Ishikawa (cell line): ENCODE results near the gene DGKZ.

ENCODE experiments used
- CEBPB ChIP-seq: IDR thresholded peaks from 2 replicates; pipeline ENCODE4 v1.6.1; 2012
- EP300 ChIP-seq: IDR thresholded peaks from 2 replicates; pipeline ENCODE4 v1.6.1; 2012; ENCODE audit warnings: borderline replicate concordance
- FOXM1 ChIP-seq: IDR thresholded peaks from 2 replicates; pipeline ENCODE4 v1.6.1; 2012; ENCODE audit warnings: low read depth, borderline replicate concordance
- RAD21 ChIP-seq: IDR thresholded peaks from 2 replicates; pipeline ENCODE4 v1.6.1; 2012; ENCODE audit warnings: low read depth
- TAF1 ChIP-seq: IDR thresholded peaks from 2 replicates; pipeline ENCODE4 v1.6.1; 2012; ENCODE audit warnings: low read depth, mild to moderate bottlenecking
- TCF12 ChIP-seq: IDR thresholded peaks from 2 replicates; pipeline ENCODE4 v1.6.1; 2012; ENCODE audit warnings: low read depth
- TEAD4 ChIP-seq: IDR thresholded peaks from 2 replicates; pipeline ENCODE4 v1.6.1; 2012
- YY1 ChIP-seq: IDR thresholded peaks from 2 replicates; pipeline ENCODE4 v1.6.1; 2012; ENCODE audit warnings: low read depth
- ZBTB7A ChIP-seq: IDR thresholded peaks from 2 replicates; pipeline ENCODE4 v1.6.1; 2012; ENCODE audit warnings: low read depth
- TF ChIP-seq, protein P1 (sequence below): IDR thresholded peaks from 2 replicates; pipeline ENCODE4 v1.6.1; 2012; ENCODE audit warnings: low read depth, mild to moderate bottlenecking
- TF ChIP-seq, protein P2 (sequence below): IDR thresholded peaks from 2 replicates; pipeline ENCODE4 v1.6.1; 2012

DNA sequence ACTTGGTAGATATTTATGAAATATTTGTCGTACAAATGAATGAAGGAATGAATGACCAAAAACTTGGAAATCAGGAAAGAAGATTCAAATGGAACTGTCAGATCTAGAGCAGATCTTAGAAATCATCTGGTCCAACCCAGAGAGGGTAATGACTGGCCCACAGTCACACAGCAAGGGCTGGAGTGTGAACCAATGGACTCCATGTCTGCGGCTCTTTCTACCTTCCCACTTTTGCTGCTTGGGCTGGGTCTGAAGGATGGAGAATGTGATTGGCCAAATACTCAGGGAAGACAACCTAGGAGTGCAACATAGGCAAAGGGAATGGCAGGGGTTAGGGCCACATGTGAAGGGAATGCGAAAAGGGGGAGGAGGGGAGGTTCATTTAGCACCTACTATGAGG lies 5.8 kb upstream of the DGKZ start:
- no peak for TF ChIP-seq EP300
- no peak for TF ChIP-seq FOXM1
- TF ChIP-seq TAF1: no peak
- TF ChIP-seq TCF12: no peak
- TF ChIP-seq, protein P1, sequence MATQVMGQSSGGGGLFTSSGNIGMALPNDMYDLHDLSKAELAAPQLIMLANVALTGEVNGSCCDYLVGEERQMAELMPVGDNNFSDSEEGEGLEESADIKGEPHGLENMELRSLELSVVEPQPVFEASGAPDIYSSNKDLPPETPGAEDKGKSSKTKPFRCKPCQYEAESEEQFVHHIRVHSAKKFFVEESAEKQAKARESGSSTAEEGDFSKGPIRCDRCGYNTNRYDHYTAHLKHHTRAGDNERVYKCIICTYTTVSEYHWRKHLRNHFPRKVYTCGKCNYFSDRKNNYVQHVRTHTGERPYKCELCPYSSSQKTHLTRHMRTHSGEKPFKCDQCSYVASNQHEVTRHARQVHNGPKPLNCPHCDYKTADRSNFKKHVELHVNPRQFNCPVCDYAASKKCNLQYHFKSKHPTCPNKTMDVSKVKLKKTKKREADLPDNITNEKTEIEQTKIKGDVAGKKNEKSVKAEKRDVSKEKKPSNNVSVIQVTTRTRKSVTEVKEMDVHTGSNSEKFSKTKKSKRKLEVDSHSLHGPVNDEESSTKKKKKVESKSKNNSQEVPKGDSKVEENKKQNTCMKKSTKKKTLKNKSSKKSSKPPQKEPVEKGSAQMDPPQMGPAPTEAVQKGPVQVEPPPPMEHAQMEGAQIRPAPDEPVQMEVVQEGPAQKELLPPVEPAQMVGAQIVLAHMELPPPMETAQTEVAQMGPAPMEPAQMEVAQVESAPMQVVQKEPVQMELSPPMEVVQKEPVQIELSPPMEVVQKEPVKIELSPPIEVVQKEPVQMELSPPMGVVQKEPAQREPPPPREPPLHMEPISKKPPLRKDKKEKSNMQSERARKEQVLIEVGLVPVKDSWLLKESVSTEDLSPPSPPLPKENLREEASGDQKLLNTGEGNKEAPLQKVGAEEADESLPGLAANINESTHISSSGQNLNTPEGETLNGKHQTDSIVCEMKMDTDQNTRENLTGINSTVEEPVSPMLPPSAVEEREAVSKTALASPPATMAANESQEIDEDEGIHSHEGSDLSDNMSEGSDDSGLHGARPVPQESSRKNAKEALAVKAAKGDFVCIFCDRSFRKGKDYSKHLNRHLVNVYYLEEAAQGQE: no peak
- TF ChIP-seq, protein P2, sequence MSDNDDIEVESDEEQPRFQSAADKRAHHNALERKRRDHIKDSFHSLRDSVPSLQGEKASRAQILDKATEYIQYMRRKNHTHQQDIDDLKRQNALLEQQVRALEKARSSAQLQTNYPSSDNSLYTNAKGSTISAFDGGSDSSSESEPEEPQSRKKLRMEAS: no peak
- TF ChIP-seq YY1: no peak
- TF ChIP-seq ZBTB7A: no peak
- TF ChIP-seq TEAD4: no peak
- TF ChIP-seq RAD21: no peak
- TF ChIP-seq CEBPB: no peak
